Right ventricle myocardium superior (tissue), 1 donor: ENCODE data around the gene SELENOS. TPM values are rescaled to one million over a fixed set of nuclear protein-coding genes. Genes with fewer than 3 reads are reported as not detected.

Experiments
- ATAC-seq: fragments of 200-7000 bp; cut with Tn5 transposase; one replicate; pipeline ENCODE4 v1.9.1; 2020; ENCODE audit warnings: mild to moderate bottlenecking; ENCODE audit not compliant: poor library complexity
- DNase-seq: peaks from one replicate; pipeline ENCODE4 v3.0.0-alpha.2; 2020
- intact Hi-C: fragments of 100-400 bp; cut with DNase I; formaldehyde crosslinking; loops from one replicate; pipeline ENCODE4 v1.11.2; 2022
- total RNA-seq: library from RNA; stranded (reverse); fragmentation: NEBNext Ultra II Directional; extraction: Animal tissue kit (Norgen Biotek cat#: 25700); gene quantifications from one replicate; pipeline ENCODE4 v1.2.1, GENCODE V29; 2021
- donor health status: DM: no; HTN: yes; CAD: no; lungs with severe emphysema.

SELENOS gene
- total RNA-seq, 1 donor from 2014 or later, result 41.1 TPM

DNA sequence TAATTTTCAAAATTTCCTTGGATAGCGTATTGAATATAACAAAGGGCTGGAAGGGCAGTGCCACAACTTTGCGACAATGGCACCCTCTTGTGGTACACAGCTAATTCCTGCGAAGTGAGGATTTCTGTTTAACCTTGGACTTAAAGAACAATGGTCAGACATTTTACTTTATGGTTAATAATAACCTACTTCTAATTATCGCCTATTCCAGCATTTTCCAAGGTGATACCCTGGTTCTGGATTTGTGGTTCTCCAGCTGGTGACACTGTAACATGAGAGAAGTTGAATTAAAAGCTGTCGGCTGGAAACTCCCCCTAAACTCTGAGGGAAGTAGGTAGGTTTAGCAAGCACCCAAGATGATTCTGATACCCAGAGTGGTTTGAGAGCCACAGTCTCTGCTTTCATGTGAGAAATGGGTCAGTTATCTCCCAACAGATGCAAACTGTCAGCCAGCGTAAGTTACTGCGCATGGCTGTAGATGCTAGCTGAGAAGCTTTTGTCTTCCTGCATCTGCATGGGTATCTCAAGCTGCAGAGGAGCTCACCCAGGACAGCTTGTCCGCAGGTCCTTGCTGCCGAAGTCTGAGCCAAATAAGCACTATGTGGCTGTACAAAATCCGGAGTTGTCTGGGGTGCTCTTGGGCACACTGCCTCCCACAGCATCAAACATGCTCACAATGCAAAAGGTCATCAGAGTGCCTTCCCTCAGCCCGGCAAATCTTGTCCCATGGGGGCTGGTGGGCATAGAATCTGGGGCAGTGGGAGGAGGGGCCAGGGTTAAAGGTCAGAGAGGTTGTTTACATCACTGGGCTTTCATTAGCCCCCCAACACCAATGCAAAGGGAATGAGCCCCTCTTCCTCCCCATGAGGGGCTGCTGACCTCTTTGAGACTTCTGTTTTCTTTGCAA lies 18.8 kb downstream of the SELENOS start:
- ATAC-seq (peak; percentile 77), DNase-seq (peak; percentile 62)
- intact Hi-C loops, result loop anchor here (2.0 to 10.0 kb wide), 3 partner anchors 134 to 244 kb away; no protein-coding TSS in a partner anchor

- ATAC-seq (no peak), DNase-seq (no peak)
- intact Hi-C loops, result loop anchor here (10.0 kb wide), 1 partner anchor 132 kb away; no protein-coding TSS in a partner anchor
Observed at GRCh38 chr15:101256757-101257156, 20.5 kb downstream of the SELENOS start.

- ATAC-seq (peak; percentile 18), DNase-seq (no peak)
- intact Hi-C loops, result loop anchor here (10.0 kb wide), 1 partner anchor 131 kb away; no protein-coding TSS in a partner anchor
Observed at GRCh38 chr15:101255615-101256241, 21.6 kb downstream of the SELENOS start.

DNA sequence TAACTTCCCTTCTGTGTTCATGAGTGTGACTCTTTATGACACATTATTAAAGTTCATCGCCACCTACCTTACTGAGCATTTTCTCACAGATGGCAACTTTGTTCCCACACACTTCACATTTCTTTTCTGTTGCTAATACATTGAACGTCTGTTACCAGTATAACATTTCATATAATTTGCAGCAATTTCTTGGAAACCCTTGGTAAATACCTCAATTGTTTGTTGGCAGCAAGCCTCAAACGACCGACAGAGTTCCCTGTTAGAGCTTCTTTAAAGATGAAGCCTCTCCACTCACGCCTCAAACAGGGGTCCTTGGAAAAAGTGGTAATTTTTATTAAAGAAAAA lies 22.3 kb downstream of the SELENOS start:
- DNase-seq (no peak), ATAC-seq (no peak)
- intact Hi-C loops, result loop anchor here (10.0 kb wide), 1 partner anchor 130 kb away; no protein-coding TSS in a partner anchor

DNA sequence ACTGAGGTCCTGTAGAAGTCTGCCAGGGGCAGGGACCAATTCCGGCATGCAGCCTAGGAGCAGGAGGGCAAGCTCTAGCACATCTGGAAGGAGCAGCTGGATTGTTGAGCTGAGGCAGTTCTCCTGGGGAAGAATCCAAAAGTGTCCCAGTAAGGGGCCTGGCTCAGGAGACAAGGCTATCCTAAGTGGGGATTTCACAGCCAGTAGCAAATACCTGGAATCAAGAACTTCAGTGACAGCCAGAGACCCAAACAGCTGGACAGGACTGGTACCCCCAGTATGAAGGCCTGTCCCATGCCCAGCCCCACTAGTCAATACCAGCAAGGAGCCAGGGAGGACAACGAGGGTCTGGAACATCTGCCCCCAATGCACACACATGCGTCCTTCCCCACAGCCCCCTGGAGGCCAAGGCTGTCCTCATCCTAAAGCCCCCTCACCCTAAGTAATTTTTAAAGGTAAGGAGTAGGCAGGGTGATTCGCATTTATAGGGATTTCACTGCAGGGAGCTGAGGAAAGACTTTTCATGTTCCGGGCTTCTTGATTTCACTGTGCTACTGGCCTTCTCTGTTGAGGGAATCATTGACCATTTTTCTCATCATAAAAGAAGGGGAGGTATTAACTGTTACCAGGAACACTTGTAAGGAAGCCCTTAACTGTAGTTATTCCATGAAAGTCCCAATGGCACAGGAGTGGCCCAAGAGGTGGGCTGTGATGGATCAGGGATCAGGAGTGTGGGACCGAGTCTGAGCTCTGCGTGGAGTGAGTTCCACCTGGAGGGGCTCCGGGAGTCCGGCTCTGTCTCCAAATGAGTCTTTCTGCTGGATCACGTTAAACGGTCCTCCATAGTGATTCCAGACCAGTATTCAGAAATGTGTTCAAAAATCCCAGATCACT lies 22.9 kb downstream of the SELENOS start:
- ATAC-seq (no peak), DNase-seq (no peak)
- intact Hi-C loops, result loop anchor here (10.0 kb wide), 1 partner anchor 130 kb away; no protein-coding TSS in a partner anchor

DNA sequence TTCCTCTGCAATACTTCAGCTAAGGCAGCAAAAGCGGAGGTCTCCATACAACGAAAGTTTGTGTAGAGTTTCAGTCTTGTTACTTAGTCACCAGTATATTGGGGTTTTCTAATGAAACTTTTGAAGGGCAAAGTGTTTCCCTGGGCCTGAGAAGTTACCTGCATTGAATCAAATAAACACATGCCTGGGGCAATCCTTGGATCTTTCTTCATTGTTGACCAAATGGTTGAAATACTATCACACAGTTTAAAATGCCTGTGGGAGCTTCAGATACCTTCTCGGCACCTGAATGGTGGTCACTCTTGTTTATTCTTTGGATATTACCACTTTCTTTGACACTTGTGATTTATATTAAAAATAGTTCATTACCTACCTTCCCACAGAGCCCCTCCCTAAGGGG lies 24.4 kb downstream of the SELENOS start:
- intact Hi-C loops, result loop anchor here (10.0 kb wide), 1 partner anchor 128 kb away; no protein-coding TSS in a partner anchor
- ATAC-seq, result no peak
- no peak for DNase-seq

- peak; percentile 96 for DNase-seq
- peak; percentile 92 for ATAC-seq
- intact Hi-C loops, result loop anchor here (10.0 kb wide), 1 partner anchor 127 kb away; no protein-coding TSS in a partner anchor
Observed at GRCh38 chr15:101251830-101252820, 25.2 kb downstream of the SELENOS start, which contains the start of gene CHSY1. Gene CHSY1, minus strand, starts transcription at chr15:101252048. Its CDS starts 592 bp downstream, at chr15:101251456.

DNA sequence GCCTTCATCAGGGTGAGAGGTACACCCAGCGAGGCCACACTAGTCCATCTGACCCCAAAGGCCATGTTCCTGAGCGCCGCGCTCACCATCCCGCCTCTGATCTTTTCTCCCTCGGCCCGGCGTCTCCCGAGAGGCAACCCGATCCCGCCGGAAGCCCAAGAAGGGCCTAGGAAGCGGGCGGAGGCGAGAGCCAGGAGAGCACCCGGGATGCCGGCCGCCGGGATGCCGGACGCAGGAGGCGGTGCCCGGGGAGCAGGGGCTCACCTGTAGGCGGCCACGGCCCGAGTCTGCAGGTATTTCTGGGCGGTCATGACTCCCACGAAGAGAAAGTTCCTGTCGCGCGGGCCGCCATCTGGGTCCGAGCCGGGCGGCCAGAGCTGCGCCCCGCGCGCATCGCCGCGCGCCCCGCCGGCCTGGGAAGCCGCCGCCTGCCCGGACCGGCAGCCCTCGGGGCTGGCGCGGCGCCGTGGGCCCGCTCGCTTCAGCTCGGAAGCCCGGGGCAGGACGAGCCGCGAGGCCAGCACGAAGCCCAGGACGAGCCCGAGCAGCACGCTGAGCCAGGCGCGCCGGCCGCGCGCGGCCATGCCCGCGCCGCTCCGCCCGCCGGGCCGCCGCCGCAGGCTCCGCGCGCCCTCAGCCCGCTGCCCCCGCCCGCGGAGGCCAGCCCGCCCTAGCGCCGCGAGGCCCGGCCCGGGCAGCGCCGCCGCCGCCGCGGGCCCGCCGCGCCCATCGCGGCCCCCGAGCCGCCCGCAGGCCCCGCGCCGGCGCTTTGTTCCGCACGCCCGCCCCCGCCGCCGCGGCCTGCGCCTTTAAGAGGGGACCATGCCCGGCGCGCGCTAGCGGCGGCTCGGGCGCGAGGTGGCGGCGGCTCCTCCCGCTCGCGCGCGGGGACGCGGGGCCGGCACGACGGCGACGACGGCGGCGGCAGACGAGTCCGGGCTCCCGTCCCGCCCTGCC lies 26.1 kb downstream of the SELENOS start:
- DNase-seq (peak; percentile 57), ATAC-seq (peak; percentile 58)
- intact Hi-C loops, result loop anchor here (10.0 kb wide), 1 partner anchor 126 kb away; no protein-coding TSS in a partner anchor

GRCh38 chr15:101250341-101250831 lies 26.9 kb downstream of the SELENOS start:
- intact Hi-C loops, result loop anchor here (10.0 kb wide), 1 partner anchor 126 kb away; no protein-coding TSS in a partner anchor
- DNase-seq (no peak), ATAC-seq (peak; percentile 3)

DNA sequence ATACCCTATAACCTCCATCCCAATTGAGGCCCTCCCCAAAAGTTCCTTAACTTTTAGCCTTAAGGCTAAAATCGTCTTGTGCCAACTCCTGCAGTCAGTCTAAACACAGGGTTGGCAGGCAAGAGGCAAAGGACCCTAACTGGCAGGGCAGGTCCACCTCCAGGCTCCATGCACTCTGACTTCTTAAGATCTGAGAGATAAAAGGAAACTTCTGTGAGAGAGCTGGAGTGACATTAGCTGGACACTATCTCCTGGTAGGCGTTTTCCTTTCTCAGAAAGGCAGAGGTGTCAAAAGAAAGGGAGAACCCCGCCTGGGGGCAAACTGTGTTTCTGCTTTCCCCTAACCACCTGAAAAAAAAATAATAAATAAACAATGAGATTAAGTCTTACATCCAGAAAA lies 29.0 kb downstream of the SELENOS start:
- intact Hi-C loops, result loop anchor here (10.0 kb wide), 1 partner anchor 73 kb away; no protein-coding TSS in a partner anchor
- ATAC-seq (no peak), DNase-seq (no peak)

- intact Hi-C loops, result loop anchor here (10.0 kb wide), 1 partner anchor 72 kb away; no protein-coding TSS in a partner anchor
- no peak for DNase-seq
- ATAC-seq, result no peak
Observed at GRCh38 chr15:101246824-101247745, 30.2 kb downstream of the SELENOS start.

- intact Hi-C loops, result loop anchor here (10.0 kb wide), 1 partner anchor 72 kb away; no protein-coding TSS in a partner anchor
- no peak for ATAC-seq
Observed at GRCh38 chr15:101246391-101246790, 30.9 kb downstream of the SELENOS start.

GRCh38 chr15:101244889-101245668 lies 32.2 kb downstream of the SELENOS start:
- no peak for DNase-seq
- no peak for ATAC-seq
- intact Hi-C loops, result loop anchor here (10.0 kb wide), 1 partner anchor 70 kb away; no protein-coding TSS in a partner anchor

More at GRCh38 chr15:101246391-101246790, 30.9 kb downstream of the SELENOS start:
- DNase-seq, result no peak
